H1 (cell line): ENCODE data around the gene DDX41. TPM values are rescaled to one million over a fixed set of nuclear protein-coding genes. Genes with fewer than 3 reads are reported as not detected.

Experiments used
- TAF1 ChIP-seq: IDR thresholded peaks from 2 replicates; pipeline ENCODE4 v1.6.1; 2011; ENCODE audit warnings: mild to moderate bottlenecking, low read depth, low read length
- TCF12 ChIP-seq: IDR thresholded peaks from 2 replicates; pipeline ENCODE4 v1.6.1; 2011; ENCODE audit warnings: low read depth, mild to moderate bottlenecking, low read length
- ZNF274 ChIP-seq: IDR thresholded peaks from 2 replicates; pipeline ENCODE4 v1.7.0; 2012; ENCODE audit warnings: low read length, borderline replicate concordance; ENCODE audit errors: extremely low read depth
- polyA plus RNA-seq, 7 experiments: library from polyadenylated mRNA; depleted of rRNA in 3 of 7; stranded (reverse) in 5 of 7; unstranded in 2 of 7; fragments of >200 nt in 5 of 7; fragments of 200-250 nt in 2 of 7; gene quantifications; 1 replicate in 5 of 7; 2 replicates in 1 of 7; 4 replicates in 1 of 7; pipeline versions ENCODE4 v1.2.1 to v1.2.3, GENCODE V29; 2011 to 2013; ENCODE audit warnings: missing spikeins in 2 of 7, mixed read lengths in 2 of 7
- total RNA-seq: library from RNA; stranded (reverse); fragmentation: NEBNext Ultra II Directional; extraction: Animal tissue kit (Norgen Biotek cat#: 25700); gene quantifications from 2 replicates; pipeline ENCODE4 v1.2.1, GENCODE V29; 2021
- TF ChIP-seq, protein P1 (sequence below): fragments of 300-600 bp; sonication (generic); IDR thresholded peaks from 2 replicates; pipeline ENCODE4 v1.7.1; 2012; ENCODE audit warnings: low read length, moderate library complexity, mild to moderate bottlenecking, inconsistent platforms; ENCODE audit not compliant: insufficient replicate concordance

Gene DDX41
- total and polyA plus RNA-seq, 2 of the 8 experiments (the other 6 are each of a cell fraction or from before 2014, with no cell fraction given): 102 to 135 TPM

DNA sequence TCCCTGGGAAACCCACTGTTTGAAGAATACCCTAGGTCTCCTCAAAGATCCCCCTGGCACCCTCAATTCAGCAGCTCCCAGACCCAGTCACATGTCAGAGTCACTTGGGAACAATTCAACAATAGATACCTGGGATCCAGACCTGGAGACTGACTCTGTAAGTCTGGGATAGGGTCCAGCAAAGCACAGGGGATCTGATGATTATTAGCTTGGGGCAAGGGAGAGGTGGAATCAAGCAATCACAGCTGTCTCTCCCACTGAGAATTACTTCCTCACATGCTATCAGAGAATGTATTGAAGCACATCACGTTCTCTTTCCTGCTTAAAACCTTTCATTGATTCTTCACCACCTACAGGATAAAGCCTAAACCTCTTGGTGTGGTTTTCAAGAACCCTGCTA is 31.7 kb upstream of the DDX41 start (continued):
- TF ChIP-seq ZNF274 (no peak), TAF1 (no peak), TCF12 (no peak)
- TF ChIP-seq, protein P1, sequence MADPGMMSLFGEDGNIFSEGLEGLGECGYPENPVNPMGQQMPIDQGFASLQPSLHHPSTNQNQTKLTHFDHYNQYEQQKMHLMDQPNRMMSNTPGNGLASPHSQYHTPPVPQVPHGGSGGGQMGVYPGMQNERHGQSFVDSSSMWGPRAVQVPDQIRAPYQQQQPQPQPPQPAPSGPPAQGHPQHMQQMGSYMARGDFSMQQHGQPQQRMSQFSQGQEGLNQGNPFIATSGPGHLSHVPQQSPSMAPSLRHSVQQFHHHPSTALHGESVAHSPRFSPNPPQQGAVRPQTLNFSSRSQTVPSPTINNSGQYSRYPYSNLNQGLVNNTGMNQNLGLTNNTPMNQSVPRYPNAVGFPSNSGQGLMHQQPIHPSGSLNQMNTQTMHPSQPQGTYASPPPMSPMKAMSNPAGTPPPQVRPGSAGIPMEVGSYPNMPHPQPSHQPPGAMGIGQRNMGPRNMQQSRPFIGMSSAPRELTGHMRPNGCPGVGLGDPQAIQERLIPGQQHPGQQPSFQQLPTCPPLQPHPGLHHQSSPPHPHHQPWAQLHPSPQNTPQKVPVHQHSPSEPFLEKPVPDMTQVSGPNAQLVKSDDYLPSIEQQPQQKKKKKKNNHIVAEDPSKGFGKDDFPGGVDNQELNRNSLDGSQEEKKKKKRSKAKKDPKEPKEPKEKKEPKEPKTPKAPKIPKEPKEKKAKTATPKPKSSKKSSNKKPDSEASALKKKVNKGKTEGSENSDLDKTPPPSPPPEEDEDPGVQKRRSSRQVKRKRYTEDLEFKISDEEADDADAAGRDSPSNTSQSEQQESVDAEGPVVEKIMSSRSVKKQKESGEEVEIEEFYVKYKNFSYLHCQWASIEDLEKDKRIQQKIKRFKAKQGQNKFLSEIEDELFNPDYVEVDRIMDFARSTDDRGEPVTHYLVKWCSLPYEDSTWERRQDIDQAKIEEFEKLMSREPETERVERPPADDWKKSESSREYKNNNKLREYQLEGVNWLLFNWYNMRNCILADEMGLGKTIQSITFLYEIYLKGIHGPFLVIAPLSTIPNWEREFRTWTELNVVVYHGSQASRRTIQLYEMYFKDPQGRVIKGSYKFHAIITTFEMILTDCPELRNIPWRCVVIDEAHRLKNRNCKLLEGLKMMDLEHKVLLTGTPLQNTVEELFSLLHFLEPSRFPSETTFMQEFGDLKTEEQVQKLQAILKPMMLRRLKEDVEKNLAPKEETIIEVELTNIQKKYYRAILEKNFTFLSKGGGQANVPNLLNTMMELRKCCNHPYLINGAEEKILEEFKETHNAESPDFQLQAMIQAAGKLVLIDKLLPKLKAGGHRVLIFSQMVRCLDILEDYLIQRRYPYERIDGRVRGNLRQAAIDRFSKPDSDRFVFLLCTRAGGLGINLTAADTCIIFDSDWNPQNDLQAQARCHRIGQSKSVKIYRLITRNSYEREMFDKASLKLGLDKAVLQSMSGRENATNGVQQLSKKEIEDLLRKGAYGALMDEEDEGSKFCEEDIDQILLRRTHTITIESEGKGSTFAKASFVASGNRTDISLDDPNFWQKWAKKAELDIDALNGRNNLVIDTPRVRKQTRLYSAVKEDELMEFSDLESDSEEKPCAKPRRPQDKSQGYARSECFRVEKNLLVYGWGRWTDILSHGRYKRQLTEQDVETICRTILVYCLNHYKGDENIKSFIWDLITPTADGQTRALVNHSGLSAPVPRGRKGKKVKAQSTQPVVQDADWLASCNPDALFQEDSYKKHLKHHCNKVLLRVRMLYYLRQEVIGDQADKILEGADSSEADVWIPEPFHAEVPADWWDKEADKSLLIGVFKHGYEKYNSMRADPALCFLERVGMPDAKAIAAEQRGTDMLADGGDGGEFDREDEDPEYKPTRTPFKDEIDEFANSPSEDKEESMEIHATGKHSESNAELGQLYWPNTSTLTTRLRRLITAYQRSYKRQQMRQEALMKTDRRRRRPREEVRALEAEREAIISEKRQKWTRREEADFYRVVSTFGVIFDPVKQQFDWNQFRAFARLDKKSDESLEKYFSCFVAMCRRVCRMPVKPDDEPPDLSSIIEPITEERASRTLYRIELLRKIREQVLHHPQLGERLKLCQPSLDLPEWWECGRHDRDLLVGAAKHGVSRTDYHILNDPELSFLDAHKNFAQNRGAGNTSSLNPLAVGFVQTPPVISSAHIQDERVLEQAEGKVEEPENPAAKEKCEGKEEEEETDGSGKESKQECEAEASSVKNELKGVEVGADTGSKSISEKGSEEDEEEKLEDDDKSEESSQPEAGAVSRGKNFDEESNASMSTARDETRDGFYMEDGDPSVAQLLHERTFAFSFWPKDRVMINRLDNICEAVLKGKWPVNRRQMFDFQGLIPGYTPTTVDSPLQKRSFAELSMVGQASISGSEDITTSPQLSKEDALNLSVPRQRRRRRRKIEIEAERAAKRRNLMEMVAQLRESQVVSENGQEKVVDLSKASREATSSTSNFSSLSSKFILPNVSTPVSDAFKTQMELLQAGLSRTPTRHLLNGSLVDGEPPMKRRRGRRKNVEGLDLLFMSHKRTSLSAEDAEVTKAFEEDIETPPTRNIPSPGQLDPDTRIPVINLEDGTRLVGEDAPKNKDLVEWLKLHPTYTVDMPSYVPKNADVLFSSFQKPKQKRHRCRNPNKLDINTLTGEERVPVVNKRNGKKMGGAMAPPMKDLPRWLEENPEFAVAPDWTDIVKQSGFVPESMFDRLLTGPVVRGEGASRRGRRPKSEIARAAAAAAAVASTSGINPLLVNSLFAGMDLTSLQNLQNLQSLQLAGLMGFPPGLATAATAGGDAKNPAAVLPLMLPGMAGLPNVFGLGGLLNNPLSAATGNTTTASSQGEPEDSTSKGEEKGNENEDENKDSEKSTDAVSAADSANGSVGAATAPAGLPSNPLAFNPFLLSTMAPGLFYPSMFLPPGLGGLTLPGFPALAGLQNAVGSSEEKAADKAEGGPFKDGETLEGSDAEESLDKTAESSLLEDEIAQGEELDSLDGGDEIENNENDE: no peak
